HG02973 (cell line): ENCODE data around the gene MOB1B.
A peak's percentile ranks its signal among the peaks of the same experiment; 100 is the strongest.
"Not testable (repeated sequence)": the region's sequence is repeated elsewhere in the genome, so short reads cannot be mapped to it uniquely, and the experiment has no call there.

Experiments
- ATAC-seq: cut with Tn5 transposase; IDR thresholded peaks from one replicate; pipeline ENCODE4 v1.9.1; 2021; ENCODE audit warnings: moderate library complexity; ENCODE audit not compliant: unreplicated experiment

The MOB1B gene

DNA sequence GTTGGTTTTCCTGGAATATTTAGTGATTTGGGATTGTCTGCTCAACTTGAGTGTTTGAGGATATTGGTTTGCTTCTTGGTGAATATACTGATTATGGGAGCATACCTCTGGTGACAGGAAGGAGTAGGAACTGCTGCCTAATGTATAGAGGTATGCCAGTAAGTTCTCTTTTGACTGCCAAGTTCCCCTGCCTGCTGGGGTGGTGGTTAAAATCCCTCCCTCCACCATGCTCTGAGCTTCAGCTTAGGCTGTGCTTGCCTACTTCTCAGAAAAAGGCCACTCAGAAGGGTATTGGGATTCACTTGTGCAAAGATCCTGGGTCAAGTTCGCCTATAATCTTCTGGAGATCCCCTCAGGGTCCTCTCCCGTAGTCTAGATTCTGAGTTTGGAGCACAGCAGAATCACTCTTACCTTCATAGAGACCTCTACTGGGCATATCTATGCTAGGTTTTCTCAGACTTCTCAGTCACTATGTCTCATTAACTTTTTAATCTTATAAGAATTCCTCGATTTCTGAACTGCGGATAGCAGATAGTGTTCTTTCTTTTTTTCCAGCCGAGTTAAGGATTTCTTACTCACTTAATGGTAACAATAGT lies 46.6 kb downstream of the MOB1B start:
- no peak for ATAC-seq

DNA sequence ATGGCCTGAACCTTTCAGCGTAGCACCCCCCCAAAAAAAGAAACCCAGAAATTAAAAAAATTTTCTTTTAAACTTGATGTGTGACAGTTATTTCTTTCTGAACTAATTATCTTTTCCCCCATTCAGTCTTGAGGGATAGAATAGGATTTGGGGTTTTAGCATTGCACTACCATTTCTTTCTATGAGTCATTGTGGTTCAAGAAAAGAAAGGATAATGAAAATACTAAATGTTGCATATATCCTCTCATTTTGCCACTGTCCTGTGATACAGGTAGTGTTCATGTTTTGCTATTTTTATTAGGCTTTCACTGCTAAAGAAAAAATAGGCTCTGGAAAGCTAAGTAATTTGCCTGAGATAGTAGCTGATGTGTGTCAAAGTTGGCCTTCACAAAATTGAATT lies 51.9 kb downstream of the MOB1B start:
- no peak for ATAC-seq

DNA sequence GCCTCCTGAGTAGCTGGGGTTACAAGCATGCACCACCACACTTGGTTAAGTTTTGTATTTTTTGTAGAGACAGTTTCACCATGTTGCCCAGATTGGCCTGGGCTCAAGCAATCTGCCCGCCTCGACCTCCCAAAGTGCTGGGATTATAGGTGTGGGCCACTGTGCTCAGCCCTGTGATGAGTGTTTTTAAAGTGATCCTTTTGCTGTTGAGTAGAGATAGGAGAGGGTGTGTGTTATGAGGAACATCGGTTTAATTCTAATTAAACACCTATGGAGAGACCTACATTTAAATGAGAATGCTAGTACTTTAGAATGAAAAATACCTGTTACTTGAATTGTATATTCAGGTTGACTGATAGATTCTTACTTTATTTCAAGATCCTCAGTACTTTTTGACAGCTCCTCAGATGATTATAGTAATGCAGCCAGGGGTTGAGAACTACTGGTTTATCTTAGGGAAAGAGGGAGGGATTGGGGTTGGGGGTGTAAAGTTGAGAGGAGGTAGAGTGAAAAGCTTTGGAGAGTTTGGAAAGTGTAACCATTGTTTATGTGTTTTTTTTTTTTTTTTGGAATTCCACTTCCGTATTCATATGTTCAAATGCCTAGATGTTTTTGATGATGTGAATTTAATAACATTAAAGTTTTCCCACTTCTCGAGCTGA lies 54.5 kb downstream of the MOB1B start:
- ATAC-seq: no peak

DNA sequence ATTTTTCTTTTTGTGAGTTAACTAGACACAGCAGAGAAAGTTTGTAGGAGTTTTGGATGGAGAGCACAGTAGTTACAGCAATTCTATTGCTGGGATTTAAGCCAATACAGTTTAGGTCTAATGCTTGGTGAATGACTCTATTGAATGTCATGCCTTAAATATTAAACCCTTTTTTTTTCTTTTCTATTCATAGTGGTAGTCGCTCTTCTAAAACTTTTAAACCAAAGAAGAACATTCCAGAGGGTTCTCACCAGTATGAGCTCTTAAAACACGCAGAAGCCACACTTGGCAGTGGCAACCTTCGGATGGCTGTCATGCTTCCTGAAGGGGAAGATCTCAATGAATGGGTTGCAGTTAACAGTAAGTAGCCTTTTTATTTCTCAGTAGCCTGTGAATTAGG lies 56.5 kb downstream of the MOB1B start:
- ATAC-seq: no peak

DNA sequence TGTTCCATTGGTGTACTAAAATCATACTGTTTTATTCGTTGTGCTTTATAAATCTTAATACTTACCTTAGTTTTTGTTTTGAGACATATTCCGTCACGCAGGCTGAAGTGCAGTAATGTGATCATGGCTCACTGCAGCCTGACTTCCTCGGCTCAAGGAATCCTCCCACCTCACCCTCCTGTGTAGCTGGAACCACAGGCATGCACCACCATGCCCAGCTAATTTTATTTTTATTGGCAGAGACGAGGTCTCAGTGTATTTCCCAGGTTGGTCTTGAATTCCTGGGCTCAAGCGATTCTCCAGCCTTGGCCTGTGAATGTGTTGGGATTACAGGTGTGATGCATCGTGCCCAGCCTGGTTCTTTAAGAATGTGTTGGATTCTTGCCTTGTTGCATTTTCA lies 66.9 kb downstream of the MOB1B start:
- no peak for ATAC-seq

DNA sequence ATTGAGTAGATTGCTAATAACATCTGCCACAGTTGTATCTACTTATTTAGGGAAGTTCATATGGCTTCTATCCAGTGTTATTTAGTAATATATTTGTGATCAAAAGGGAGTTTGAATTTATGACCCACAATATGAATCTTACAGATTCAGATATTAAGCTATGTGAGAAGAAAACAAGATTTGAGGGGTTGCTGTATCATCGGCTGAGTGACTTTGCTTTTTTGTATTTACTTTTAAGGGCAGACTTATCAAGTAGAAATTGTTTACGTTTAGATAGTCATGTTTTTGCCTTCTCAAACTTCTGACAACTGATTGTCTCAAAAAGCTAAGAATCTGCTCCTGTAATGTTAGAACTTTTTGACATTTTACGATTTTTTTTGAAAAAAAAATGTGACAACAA lies 74.1 kb downstream of the MOB1B start:
- no peak for ATAC-seq

DNA sequence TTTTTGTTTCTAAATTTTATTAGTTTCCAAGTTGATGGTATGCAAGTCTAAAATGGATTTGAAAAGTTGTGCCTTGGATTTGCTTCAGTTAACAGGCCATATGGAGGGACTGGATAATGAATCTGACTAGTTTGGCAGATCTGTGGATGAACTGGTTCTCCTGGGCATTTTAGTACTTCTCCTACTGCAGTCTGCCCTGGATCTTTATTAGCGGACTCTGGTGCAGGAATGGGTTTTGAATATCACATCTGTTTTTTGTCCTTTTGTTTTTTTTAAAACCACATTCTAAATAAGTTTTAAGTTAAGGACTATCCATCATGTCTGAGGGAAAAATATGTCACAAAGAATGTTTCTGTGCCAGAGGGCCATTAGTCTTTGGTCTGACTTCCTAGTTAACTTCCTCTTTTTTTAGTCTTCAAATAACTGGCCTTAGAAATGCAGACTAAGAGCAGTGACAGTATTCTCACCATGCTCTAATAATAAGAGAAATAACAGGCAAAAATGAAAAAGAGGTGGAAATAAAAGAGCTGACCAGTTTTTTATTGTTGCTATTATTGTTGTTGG lies 77.4 kb downstream of the MOB1B start:
- ATAC-seq: no peak

DNA sequence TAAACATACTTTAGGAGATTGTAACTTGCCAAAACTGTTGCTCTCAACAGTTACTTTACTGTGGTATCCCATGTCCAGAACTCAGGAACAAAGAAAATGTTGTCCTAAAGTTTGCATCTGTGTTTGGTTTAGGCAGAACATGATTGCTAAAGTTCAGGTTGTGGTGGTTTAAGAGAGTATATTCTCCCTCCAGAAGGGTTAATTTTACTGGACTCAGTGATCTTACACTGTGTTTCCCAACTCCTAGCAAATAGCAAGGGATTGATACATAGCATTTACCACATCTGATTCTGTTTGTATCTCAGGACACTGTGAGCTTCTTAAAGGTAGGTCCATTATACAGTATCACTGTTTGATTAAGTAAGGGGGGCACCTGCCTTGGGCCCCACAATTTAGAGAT lies 78.0 kb downstream of the MOB1B start:
- no peak for ATAC-seq

DNA sequence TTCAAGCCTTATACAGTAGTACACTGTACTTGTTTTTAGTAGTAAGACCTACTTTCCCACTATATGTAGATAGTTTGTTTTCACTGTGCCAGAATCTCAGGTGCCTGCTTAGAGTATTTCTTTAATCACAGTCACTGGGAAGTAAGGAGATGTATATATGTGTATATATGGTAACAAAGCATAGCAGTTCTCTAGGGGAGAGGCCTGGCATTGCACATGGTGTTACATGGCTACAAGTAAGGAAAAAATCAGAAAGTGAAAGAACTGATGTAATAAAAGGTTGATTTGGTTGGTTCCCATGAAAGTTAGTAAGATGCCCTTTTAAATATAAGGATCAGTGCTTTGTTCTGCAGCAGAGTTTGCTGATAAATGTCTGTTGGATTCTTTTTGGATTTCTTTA lies 81.9 kb downstream of the MOB1B start:
- ATAC-seq: no peak

DNA sequence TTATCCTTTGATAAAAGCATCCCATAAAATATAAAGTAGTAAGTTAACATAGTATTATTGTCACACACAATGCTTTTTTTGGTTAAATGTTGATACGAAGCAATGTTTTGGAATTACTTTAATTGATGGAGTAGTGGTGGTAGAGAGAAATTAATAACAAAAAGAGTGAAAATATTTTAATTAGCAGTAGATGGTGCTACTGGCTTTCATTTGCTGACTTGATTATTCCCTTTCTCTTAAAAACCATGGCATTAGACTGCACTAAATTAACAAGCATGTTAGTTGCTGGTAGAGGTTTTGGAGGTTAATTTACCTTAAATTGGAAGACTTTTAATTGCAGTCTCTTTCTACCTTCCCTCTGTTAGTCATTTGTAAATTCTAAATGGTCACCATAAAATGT lies 82.4 kb downstream of the MOB1B start:
- no peak for ATAC-seq

DNA sequence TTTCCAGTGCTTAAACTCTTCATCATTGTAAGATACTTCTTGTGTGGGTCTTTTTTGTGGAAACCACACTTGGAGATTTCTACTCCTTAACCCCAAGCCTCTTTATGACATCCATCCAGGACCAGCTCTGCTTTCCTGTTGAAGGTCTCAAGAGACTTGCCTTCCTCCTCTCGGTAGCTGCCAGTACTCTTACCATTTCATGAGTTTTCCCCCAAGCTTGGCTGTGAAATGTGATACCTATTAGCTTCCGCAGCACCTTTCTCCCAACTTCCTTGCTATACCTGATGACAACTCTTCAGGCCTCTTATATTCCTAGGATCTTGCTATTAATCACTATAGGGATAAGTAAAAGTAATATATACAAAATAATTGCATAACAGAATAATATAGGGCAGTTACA lies 89.4 kb downstream of the MOB1B start:
- no peak for ATAC-seq

DNA sequence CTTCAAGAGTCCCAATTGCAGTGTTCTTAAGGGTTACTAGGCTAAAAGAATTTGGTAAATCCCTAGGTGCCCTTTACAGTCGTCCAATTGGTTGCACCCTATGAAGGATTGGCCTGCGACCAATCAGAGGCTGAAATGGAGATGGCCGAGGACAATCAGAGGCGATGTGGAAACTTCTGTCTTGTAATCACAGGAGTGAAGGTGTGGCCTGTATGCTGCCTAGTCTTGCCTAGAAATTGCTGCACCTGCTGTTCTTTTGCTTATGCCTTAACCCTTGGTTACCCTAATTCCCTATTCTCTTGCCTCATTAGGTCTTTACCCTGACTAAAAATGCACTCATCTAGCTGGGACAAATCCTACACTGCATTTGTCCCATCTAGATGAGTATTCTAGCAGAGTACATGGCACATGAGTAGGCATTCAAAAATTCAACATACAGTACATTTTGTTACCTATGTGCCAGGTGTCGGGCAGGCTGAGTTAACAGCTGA lies 90.3 kb downstream of the MOB1B start:
- no peak for ATAC-seq

DNA sequence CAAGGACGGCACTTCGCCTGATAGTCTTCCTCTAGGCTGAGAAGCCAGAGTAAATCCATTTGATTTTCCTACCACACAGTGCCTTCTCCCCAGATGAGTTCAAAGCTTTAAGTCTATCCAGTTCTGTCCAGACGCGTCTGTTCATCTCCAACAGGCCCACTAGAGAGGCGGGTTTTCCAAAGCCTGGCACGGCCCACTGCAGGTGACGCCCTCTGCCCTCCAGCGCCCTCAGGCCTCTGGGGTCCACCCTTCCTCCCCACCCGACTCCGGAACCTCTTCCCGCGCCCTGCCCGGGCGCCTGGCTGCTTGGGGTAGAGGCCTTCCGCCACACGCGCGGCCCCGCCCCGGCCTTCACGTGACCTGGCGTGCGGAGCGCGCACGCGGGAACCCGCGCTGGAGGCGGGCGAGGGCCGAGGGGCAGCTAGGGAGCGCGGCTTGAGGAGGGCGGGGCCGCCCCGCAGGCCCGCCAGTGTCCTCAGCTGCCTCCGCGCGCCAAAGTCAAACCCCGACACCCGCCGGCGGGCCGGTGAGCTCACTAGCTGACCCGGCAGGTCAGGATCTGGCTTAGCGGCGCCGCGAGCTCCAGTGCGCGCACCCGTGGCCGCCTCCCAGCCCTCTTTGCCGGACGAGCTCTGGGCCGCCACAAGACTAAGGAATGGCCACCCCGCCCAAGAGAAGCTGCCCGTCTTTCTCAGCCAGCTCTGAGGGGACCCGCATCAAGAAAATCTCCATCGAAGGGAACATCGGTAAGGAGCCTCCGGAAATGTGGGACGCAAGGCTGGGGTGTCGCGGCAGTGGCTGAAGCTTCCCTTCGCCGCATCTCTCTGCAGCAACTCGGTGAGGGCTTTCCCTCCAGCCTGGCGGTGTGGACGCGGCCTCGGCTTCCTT lies 91.3 kb downstream of the MOB1B start, which contains the start of gene DCK:
TSS of gene DCK (plus strand) at position 469 of the 888 bp plus-strand sequence. CDS start at position 656, 187 bp downstream.
- peak; percentile 72 for ATAC-seq

DNA sequence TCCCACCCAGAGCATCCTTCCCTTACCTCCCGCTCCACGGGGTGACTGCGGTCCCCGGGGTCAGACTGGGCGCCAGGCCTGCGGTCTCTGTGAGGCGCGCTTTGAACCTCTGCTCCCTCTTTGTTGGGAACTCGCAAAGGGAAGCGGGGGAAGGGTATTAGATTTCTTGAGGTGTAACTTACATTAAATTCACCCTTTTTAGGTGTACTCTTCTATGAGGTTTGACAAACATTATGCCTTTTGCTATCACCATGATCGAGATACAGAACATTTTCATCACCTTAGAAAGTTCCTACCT lies 91.8 kb downstream of the MOB1B start:
- ATAC-seq: no peak

DNA sequence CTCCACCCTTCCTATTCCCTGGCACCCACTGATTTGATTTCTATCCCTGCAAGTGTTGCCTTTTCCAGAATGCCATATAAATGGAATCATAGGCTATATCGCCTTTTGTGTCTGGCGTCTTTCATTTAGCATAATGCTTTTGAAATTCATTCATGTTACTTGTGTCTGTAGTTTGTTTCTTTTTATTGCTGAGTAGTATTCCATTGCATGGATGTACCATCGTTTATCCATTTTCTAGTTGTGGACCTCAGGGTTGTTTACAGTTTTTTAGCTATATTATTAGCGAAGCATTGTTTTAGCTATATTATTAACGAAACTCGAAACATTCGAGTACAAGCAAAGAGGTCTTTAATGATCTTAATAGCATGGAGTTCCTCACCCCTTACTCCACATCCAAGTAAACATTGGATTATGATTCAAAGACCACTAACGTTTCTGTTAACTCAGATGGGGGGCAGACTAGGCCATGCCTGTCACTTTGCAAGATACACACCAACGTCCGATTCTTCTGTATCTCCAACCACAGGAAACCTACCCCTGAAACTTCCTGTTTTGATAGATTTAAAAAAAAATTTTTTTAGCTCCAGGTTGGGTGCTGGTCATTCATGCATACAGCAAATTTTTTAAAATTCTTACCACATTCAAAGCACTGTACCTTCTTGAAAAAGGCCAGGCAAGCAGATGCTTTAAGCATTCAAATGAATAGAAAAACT lies 92.4 kb downstream of the MOB1B start:
- peak; percentile 29 for ATAC-seq

DNA sequence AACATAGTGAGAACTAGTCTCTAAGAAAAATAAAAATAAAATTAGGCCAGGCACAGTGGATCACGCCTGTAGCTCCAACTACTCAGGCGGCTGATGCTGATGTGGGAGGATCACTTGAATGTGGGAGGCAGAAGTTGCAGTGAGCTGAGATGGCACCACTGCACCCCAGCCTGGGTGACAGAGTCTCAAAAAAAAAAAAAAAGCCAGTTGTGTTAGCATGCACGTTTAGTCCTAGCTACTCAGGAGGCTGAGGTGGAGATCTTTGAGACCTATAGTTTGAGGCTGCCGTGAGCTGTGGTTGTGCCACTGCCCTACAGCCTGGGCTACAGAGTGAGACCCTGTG lies 93.8 kb downstream of the MOB1B start:
- no peak for ATAC-seq

DNA sequence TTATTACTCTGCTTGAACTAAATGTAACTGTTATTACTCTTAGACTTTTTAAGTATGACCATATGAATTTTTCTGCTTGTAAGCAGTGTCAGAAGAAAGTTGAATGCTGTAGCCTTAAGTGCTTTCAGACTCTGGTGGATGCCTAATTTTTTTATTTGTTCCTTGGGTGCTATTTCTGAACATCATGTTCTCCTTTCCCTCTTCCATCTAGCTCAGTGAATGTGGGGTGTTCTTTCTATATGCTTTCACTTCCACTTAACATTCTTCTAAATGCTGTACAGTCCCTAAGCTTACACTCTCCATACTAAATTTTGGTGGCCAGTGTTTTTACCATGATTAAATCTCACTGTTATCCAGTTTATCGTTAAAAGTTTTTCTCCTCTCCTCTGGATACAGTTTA lies 94.9 kb downstream of the MOB1B start:
- ATAC-seq: no peak

DNA sequence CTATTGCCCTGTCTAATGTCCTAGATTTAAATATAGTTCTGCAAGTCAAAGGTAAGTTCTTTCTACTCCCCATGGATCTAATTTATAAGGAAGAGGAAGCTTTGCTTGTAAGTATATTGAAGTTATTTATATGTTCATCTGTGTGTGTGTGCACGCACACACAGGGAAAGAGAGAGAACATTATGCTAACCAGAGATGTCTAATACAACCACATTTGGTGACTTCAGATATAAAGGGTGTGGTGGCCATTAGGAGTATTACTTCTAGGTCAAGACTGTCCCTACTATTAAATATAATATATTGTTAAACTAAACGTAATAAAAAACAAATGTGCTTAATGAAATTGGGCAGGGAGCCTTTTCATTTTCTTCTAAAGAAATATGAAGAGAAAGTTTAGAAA lies 95.4 kb downstream of the MOB1B start:
- no peak for ATAC-seq

DNA sequence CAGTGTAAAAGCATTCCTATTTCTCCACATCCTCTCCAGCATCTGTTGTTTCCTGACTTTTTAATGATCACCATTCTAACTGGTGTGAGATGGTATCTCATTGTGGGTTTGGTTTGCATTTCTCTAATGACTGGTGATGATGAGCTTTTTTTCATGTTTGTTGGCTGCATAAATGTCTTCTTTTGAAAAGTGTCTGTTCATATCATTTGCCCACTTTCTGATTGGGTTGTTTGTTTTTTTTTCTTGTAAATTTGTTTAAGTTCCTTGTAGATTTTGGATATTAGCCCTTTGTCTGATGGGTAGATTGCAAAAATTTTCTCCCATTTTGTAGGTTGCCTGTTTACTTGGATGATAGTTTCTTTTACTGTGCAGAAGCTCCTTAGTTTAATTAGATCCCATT lies 97.5 kb downstream of the MOB1B start:
- ATAC-seq: not testable (repeated sequence)

DNA sequence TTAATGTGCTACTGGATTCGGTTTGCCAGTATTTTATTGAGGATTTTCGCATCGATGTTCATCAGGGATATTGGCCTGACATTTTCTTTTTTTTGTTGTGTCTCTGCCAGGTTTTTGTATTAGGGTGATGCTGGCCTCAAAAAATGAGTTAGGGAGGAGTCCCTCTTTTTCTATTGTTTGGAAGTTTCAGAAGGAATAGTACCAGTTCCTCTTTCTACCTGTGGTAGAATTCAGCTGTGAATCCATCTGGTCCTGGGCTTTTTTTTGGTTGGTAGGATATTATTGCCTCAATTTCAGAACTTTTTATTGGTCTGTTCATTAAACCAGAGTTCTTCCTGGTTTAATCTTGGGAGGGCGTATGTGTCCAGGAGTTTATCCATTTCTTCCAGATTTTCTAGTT lies 99.2 kb downstream of the MOB1B start:
- ATAC-seq: not testable (repeated sequence)

DNA sequence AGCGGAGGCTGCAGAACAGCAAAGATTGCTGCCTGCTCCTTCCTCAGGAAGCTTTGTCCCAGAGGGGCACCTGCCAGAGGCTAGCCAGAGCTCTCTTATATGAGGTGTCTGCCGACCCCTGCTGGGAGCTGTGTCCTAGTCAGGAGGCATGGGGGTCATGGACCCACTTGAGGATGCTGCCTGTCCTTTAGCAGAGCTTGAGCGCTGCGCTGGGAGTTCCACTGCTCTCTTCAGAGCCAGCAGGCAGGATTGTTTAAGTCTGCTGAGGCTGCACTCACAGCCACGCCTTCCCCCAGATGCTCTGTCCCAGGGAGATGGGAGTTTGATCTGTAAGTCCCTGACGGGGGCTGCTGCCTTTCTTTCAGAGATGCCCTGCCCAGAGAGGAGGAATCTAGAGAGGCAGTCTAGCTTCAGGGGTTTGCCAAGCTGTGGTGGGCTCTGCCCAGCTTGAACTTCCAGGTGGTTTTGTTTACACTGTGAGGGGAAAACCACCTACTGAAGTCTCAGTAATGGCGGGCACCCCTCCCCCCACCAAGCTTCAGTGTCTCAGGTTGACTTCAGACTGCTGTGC lies 102.2 kb downstream of the MOB1B start:
- no peak for ATAC-seq
